HepG2 (cell line): ENCODE results near the gene KANSL1. TPM values are rescaled to one million over a fixed set of nuclear protein-coding genes. Genes with fewer than 3 reads are reported as not detected.

ENCODE experiments used
- ATAC-seq: fragments of 200-7000 bp; cut with Tn5 transposase; 3 replicates; pipeline ENCODE4 v1.9.1; 2020; ENCODE audit warnings: mild to moderate bottlenecking, moderate library complexity
- BruUV-seq: library from RNA; stranded (reverse); fragments of 400-500 nt; replicated peaks from 2 replicates; lab custom pipeline; 2021; lab: Mats Ljungman, UMichigan
- CTCF ChIA-PET: fragments of 300-600 bp; formaldehyde crosslinking; extraction: SDS; loops from one replicate; lab custom pipeline; 2021; ENCODE audit warnings: low total read pairs, inconsistent platforms, low intra/inter-chr PET ratio; lab: Yijun Ruan, JAX
- POLR2A ChIA-PET: fragments of 350-600 bp; sonication (Branson Sonifier 250); formaldehyde crosslinking; loops from one replicate; lab custom pipeline; 2020; ENCODE audit warnings: antibody characterized with exemption, inconsistent platforms; lab: Yijun Ruan, JAX
- DNase-seq: peaks from one replicate; pipeline ENCODE4 v3.0.0-alpha.2; 2015; ENCODE audit warnings: low spot score
- FAIRE-seq: peaks from 3 replicates; lab custom pipeline; 2011; peaks lifted over from hg19 to GRCh38; lab: Jason Lieb, UNC
- H2AFZ ChIP-seq: one replicate; pipeline ENCODE4 v1.6.1; 2011; ENCODE audit warnings: low read length, inconsistent platforms
- H3K27ac ChIP-seq: fragments of 300-600 bp; 3 replicates; pipeline ENCODE4 v1.8.0; 2011; ENCODE audit warnings: mixed run types, mild to moderate bottlenecking, mixed read lengths, low read length, inconsistent platforms; ENCODE audit not compliant: insufficient read depth; ENCODE audit errors: extremely low read length
- H3K27me3 ChIP-seq, 2 experiments: fragments of 200-600 bp in 1 of 2; 2 replicates in 1 of 2; 3 replicates in 1 of 2; pipeline versions ENCODE4 v1.6.0 to v1.8.0; 2011; ENCODE audit warnings: low read length in 2 of 2, mild to moderate bottlenecking in 2 of 2, moderate library complexity in 2 of 2, inconsistent platforms in 1 of 2; ENCODE audit not compliant: insufficient read depth in 2 of 2, control insufficient read depth in 1 of 2
- H3K36me3 ChIP-seq, 2 experiments: fragments of 200-600 bp in 1 of 2; replicated peaks in 1 of 2; 2 replicates in 1 of 2; 3 replicates in 1 of 2; pipeline versions ENCODE4 v1.5.1 to v1.8.0; 2011; ENCODE audit warnings: low read length in 2 of 2, inconsistent platforms in 1 of 2; ENCODE audit not compliant: insufficient read depth in 2 of 2, control insufficient read depth in 1 of 2
- H3K4me1 ChIP-seq: 2 replicates; pipeline ENCODE4 v1.5.1; 2012; ENCODE audit warnings: low read length, inconsistent platforms; ENCODE audit not compliant: insufficient read depth
- H3K4me2 ChIP-seq: 2 replicates; pipeline ENCODE4 v1.6.0; 2011; ENCODE audit warnings: low read depth, low read length, inconsistent platforms
- H3K4me3 ChIP-seq, 3 experiments: fragments of 200-600 bp in 1 of 3; sonication (generic), shearing (Covaris generic) in 1 of 3; replicated peaks in 1 of 3; 2 replicates each; pipeline ENCODE4 v1.5.1; 2011 to 2016; ENCODE audit warnings: low read length in 3 of 3, inconsistent platforms in 2 of 3, low read depth in 2 of 3, mild to moderate bottlenecking in 2 of 3, control low read depth in 1 of 3, mixed read lengths in 1 of 3; ENCODE audit not compliant: insufficient read depth in 1 of 3
- H3K79me2 ChIP-seq: one replicate; pipeline ENCODE4 v1.6.1; 2011; ENCODE audit warnings: low read length, inconsistent platforms; ENCODE audit not compliant: insufficient read depth
- H3K9ac ChIP-seq: 2 replicates; pipeline ENCODE4 v1.6.0; 2011; ENCODE audit warnings: mild to moderate bottlenecking, low read depth, low read length, inconsistent platforms; ENCODE audit not compliant: insufficient read depth
- H3K9me3 ChIP-seq: 2 replicates; pipeline ENCODE4 v1.5.1; 2012; ENCODE audit warnings: mild to moderate bottlenecking, low read length
- H4K20me1 ChIP-seq: 2 replicates; pipeline ENCODE4 v1.6.0; 2011; ENCODE audit warnings: inconsistent platforms, mild to moderate bottlenecking, low read length, moderate library complexity; ENCODE audit not compliant: insufficient read depth
- AGO2 ChIP-seq: fragments of 200-400 bp; formaldehyde crosslinking; optimal IDR thresholded peaks from 2 replicates; pipeline ENCODE3; 2017; ENCODE audit warnings: mild to moderate bottlenecking, low read depth, low read length, moderate library complexity
- ELF3 ChIP-seq: IDR thresholded peaks from 2 replicates; pipeline ENCODE4 v1.6.1; 2016; ENCODE audit warnings: missing genetic modification reagents, missing compliant biosample characterization
- HHEX ChIP-seq: IDR thresholded peaks from 2 replicates; pipeline ENCODE4 v1.6.1; 2016; ENCODE audit warnings: control low read depth
- HOMEZ ChIP-seq: IDR thresholded peaks from 2 replicates; pipeline ENCODE4 v1.6.1; 2016; ENCODE audit warnings: low read depth
- HOXA9 ChIP-seq: sonication (generic); formaldehyde crosslinking; IDR thresholded peaks from 2 replicates; pipeline ENCODE4 v1.8.1; 2022; ENCODE audit warnings: missing genetic modification reagents, mild to moderate bottlenecking, moderate library complexity, borderline replicate concordance
- MEIS2 ChIP-seq: sonication (generic); formaldehyde crosslinking; IDR thresholded peaks from 2 replicates; pipeline ENCODE4 v1.9.0; 2021; ENCODE audit warnings: mild to moderate bottlenecking, missing genetic modification reagents
- POLR2AphosphoS5 ChIP-seq: IDR thresholded peaks from 2 replicates; pipeline ENCODE4 v1.6.1; 2012; ENCODE audit warnings: low read depth, low read length
- POLR2G ChIP-seq: fragments of 200-400 bp; formaldehyde crosslinking; IDR thresholded peaks from 2 replicates; pipeline ENCODE4 v1.6.1; 2018; ENCODE audit warnings: mild to moderate bottlenecking, low read depth, low read length, moderate library complexity
- RBM22 ChIP-seq: fragments of 200-400 bp; formaldehyde crosslinking; optimal IDR thresholded peaks from 2 replicates; pipeline ENCODE3; 2017; ENCODE audit warnings: mild to moderate bottlenecking, low read length, moderate library complexity
- SSRP1 ChIP-seq: IDR thresholded peaks from 2 replicates; pipeline ENCODE4 v1.6.1; 2016; ENCODE audit warnings: control low read depth
- ZNF274 ChIP-seq: sonication (generic); formaldehyde crosslinking; IDR thresholded peaks from 2 replicates; pipeline ENCODE4 v1.5.1; 2020; ENCODE audit warnings: mild to moderate bottlenecking, missing genetic modification reagents
- ZXDC ChIP-seq: sonication (generic); formaldehyde crosslinking; IDR thresholded peaks from 2 replicates; pipeline ENCODE4 v1.5.0; 2020; ENCODE audit warnings: mild to moderate bottlenecking, missing genetic modification reagents
- WGBS: methylation state at CpG from one replicate; pipeline ENCODE4 v1.1.6; 2017; ENCODE audit warnings: low lambda C conversion rate; 5-methylcytosine and 5-hydroxymethylcytosine counted together
- in situ Hi-C: cut with HindIII; loops from 2 replicates; pipeline ENCODE4 v1.10.0; 2017; ENCODE audit warnings: low pct_unique_long_range_greater_than_20kb; ENCODE audit not compliant: extremely low pct_ligation_motif_present
- intact Hi-C: fragments of 100-400 bp; cut with micrococcal nuclease; formaldehyde crosslinking; loops from one replicate; pipeline ENCODE4 v1.10.0; 2022; ENCODE audit not compliant: unreplicated experiment
- polyA plus RNA-seq, 8 experiments: library from polyadenylated mRNA; depleted of rRNA in 3 of 8; stranded (reverse) in 7 of 8; unstranded in 1 of 8; fragments of >200 nt; fragmentation: Illumina TruSeq in 4 of 8; extraction: Trizol in 4 of 8; gene quantifications; 2 replicates each; pipeline versions ENCODE4 v1.2.1 to v1.2.3, GENCODE V29; 2011 to 2016; ENCODE audit warnings: low read depth in 4 of 8, missing spikeins in 1 of 8, mixed read lengths in 1 of 8; ENCODE audit not compliant: insufficient read depth in 1 of 8
- total RNA-seq, 5 experiments: library from RNA; depleted of rRNA; stranded (reverse); fragments of >200 nt; fragmentation: Illumina TruSeq; extraction: Trizol; gene quantifications; 2 replicates each; pipeline ENCODE4 v1.2.3, GENCODE V29; 2016; ENCODE audit warnings: low read depth in 1 of 5

Gene KANSL1
- total and polyA plus RNA-seq, 2 of the 13 experiments (the other 11 are each of a cell fraction or from before 2014, with no cell fraction given), result 24.0 to 59.6 TPM

DNA sequence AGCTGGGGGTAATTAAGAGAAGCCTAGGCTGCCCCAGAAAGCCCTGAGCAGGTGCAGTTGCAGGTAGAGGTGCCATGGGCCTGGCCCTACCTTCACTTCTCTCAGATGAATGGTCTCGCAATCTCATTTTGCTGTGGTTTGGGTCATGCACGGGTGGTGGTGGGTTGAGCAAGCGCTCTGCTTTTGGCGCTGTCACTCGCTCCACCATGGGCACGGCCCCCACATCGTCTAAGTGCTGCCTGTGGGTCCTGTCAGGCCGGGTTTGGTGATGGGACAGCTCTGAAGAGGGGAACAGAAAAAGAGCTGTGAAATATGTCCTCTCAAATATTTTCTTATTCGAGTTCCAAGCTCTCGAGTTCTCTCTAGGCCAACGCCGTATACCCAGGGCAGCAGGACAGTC is 154.3 kb downstream of the KANSL1 start:
- Histone ChIP-seq H3K27ac (no peak overlapping the region), H3K79me2 (peaks cover 3% of the 10 kb centered on the region), H3K4me1 (peaks cover 12% of the 10 kb centered on the region; the same call in 1 of the 2 replicates), H3K9ac (no peak overlapping the region), H3K4me3 (no peak overlapping the region), H3K27me3 (no peaks in the 10 kb centered on the region), H4K20me1 (no peaks in the 10 kb centered on the region), H3K9me3 (no peaks in the 10 kb centered on the region), H2AFZ (no peak overlapping the region), H3K4me2 (no peak overlapping the region), H3K36me3 (peaks cover 52 to 95% of the 10 kb centered on the region in 2 experiments)
- ChIA-PET POLR2A (no interaction called here), CTCF (no interaction called here)
- DNase-seq, result no peak
- 0 out of 2 replicates have a peak, but pooled peaks have one; percentile 3 for TF ChIP-seq POLR2G
- TF ChIP-seq RBM22, result peak; percentile 58
- TF ChIP-seq AGO2, result peak; percentile 18
- no peak for TF ChIP-seq HOMEZ (CRISPR knock-in tag)
- no TSS peak for BruUV-seq
- WGBS, result 94% methylated on average over 11 of the region's 12 CpGs
- FAIRE-seq, result no peak
- in situ Hi-C loops (no loop called here), intact Hi-C loops (no loop called here)
- ATAC-seq, result no peak; the same call in 2 of the 3 replicates

- Histone ChIP-seq H3K4me1 (peaks cover 10% of the 10 kb centered on the region; the same call in 1 of the 2 replicates), H3K9ac (no peak overlapping the region), H3K27me3 (no peaks in the 10 kb centered on the region), H3K36me3 (peaks cover 53 to 95% of the 10 kb centered on the region in 2 experiments), H3K4me2 (no peak overlapping the region), H3K4me3 (no peak overlapping the region), H3K27ac (no peak overlapping the region), H3K9me3 (no peaks in the 10 kb centered on the region), H3K79me2 (peaks cover 3% of the 10 kb centered on the region), H4K20me1 (no peaks in the 10 kb centered on the region), H2AFZ (no peak overlapping the region)
- DNase-seq, result no peak
- ChIA-PET CTCF (no interaction called here), POLR2A (no interaction called here)
- TF ChIP-seq ELF3 (CRISPR knock-in tag) (no peak), MEIS2 (CRISPR knock-in tag) (no peak), RBM22 (peak; percentile 73), POLR2AphosphoS5 (peak; percentile 24; the same call in 1 of the 2 replicates), SSRP1 (CRISPR knock-in tag) (no peak), HOXA9 (CRISPR knock-in tag) (0 out of 2 replicates have a peak, but pooled peaks have one; percentile 28), ZXDC (no peak), ZNF274 (CRISPR knock-in tag) (no peak), HHEX (no peak)
- in situ Hi-C loops (no loop called here), intact Hi-C loops (no loop called here)
- no peak for FAIRE-seq
- no TSS peak for BruUV-seq
- no peak; the same call in 2 of the 3 replicates for ATAC-seq
- 95% methylated on average over 6 of the region's 6 CpGs for WGBS
Observed at GRCh38 chr17:46038414-46038813, 154.8 kb downstream of the KANSL1 start.
